ENCODE results near the gene FLYWCH2. TPM values are rescaled to one million over a fixed set of nuclear protein-coding genes. Genes with fewer than 3 reads are reported as not detected.
"Not testable (repeated sequence)": the region's sequence is repeated elsewhere in the genome, so short reads cannot be mapped to it uniquely, and the experiment has no call there.

FLYWCH2 gene
- total RNA-seq, 1 experiment from 2014 or later = 33.7 TPM

GRCh38 chr16:2929693-2930092 is 46.7 kb downstream of the FLYWCH2 start (continued):
- TF ChIP-seq CTCF (IDR thresholded peaks at IDR 0.05 in 2 of 3, conservative IDR thresholded peaks at IDR 0.05 in 1 of 3; ENCODE audit: borderline replicate concordance in 1 of 3, insufficient read depth in 1 of 3, low read depth in 2 of 3, low read length in 2 of 3) (no peak), TCF7L2 (IDR thresholded peaks at IDR 0.05; ENCODE audit: borderline replicate concordance, extremely low read depth, insufficient read depth, insufficient read length) (no peak), ZFX (IDR thresholded peaks at IDR 0.05) (no peak), CBX3 (IDR thresholded peaks at IDR 0.05; ENCODE audit: low read depth) (no peak), ATF3 (IDR thresholded peaks at IDR 0.05) (no peak), SRF (IDR thresholded peaks at IDR 0.05; ENCODE audit: low read depth) (no peak), EZH2 (IDR thresholded peaks at IDR 0.05) (no peak), ELF1 (IDR thresholded peaks at IDR 0.05; ENCODE audit: borderline replicate concordance, low read depth) (no peak)

- no peaks in the 10 kb centered on the region for H3K27me3 ChIP-seq (ENCODE audit: insufficient read depth, low read length)
- no peak overlapping the region for H2AFZ ChIP-seq (ENCODE audit: low read depth, low read length, poor library complexity, severe bottlenecking)
- H3K4me3 ChIP-seq (replicated peaks in 1 of 2; ENCODE audit: low read depth in 1 of 2, low read length in 2 of 2) = no peak overlapping the region
- no peaks in the 10 kb centered on the region for H3K9me2 ChIP-seq (ENCODE audit: insufficient read depth)
- DNase-seq (ENCODE audit: low read depth, low spot score) = no peak
- TF ChIP-seq YY1 (IDR thresholded peaks at IDR 0.05; ENCODE audit: extremely low read depth, insufficient replicate concordance, low read depth, low read length) (no peak), CEBPB (IDR thresholded peaks at IDR 0.05; ENCODE audit: low read depth) (no peak), CTCF (IDR thresholded peaks at IDR 0.05 in 2 of 3, conservative IDR thresholded peaks at IDR 0.05 in 1 of 3; ENCODE audit: borderline replicate concordance in 1 of 3, insufficient read depth in 1 of 3, low read depth in 2 of 3, low read length in 2 of 3) (no peak), FOSL1 (IDR thresholded peaks at IDR 0.05; ENCODE audit: low read depth) (no peak)
- no peak overlapping the region for H3K9ac ChIP-seq (ENCODE audit: low read length)
- ChIA-PET POLR2A (no interaction called here), CTCF (no interaction called here), RAD21 (ENCODE audit: low non-redundant PET in 1 of 2, low total read pairs in 2 of 2, uncharacterized antibody in 2 of 2, unreplicated experiment in 2 of 2) (no interaction called here)
- H3K27ac ChIP-seq (ENCODE audit: low read depth, low read length) = no peak overlapping the region
- intact Hi-C loops (cut with micrococcal nuclease) = no loop called here
- no peaks in the 10 kb centered on the region for H4K20me1 ChIP-seq (ENCODE audit: insufficient read depth)
- no peak for ATAC-seq
- no peaks in the 10 kb centered on the region for H3K36me3 ChIP-seq (ENCODE audit: control insufficient read depth in 1 of 2, insufficient read depth in 2 of 2, low read length in 2 of 2)
- no TSS peak for BruUV-seq (replicated peaks)
- H3K4me1 ChIP-seq (ENCODE audit: control insufficient read depth in 1 of 2, insufficient read depth in 2 of 2, low read length in 2 of 2) = peaks cover 0 to 11% of the 10 kb centered on the region in 2 experiments; a peak in 3 of 4 replicates
- H3K4me2 ChIP-seq (ENCODE audit: low read length) = no peak overlapping the region
- H3K9me3 ChIP-seq (ENCODE audit: control insufficient read depth in 1 of 2, insufficient read depth in 1 of 2, low read depth in 1 of 2, low read length in 2 of 2) = no peaks in the 10 kb centered on the region
- peaks cover 8% of the 10 kb centered on the region; the same call in 1 of the 2 replicates for H3K79me2 ChIP-seq (ENCODE audit: insufficient read depth, low read length)
These were observed 47.2 kb downstream of the FLYWCH2 start for GRCh38 chr16:2930236-2930635.

GRCh38 chr16:2931231-2931914 is 48.4 kb downstream of the FLYWCH2 start:
- H3K9ac ChIP-seq (ENCODE audit: low read length); BruUV-seq (replicated peaks); H3K27me3 ChIP-seq (ENCODE audit: insufficient read depth, low read length); H3K4me2 ChIP-seq (ENCODE audit: low read length); H3K36me3 ChIP-seq (ENCODE audit: control insufficient read depth in 1 of 2, insufficient read depth in 2 of 2, low read length in 2 of 2); ATAC-seq; POLR2A ChIA-PET; DNase-seq (ENCODE audit: low read depth, low spot score); H3K27ac ChIP-seq (ENCODE audit: low read depth, low read length); H4K20me1 ChIP-seq (ENCODE audit: insufficient read depth); H3K79me2 ChIP-seq (ENCODE audit: insufficient read depth, low read length); H3K4me3 ChIP-seq (replicated peaks in 1 of 2; ENCODE audit: low read depth in 1 of 2, low read length in 2 of 2); H3K9me2 ChIP-seq (ENCODE audit: insufficient read depth); intact Hi-C loops (cut with micrococcal nuclease); H3K9me3 ChIP-seq (ENCODE audit: control insufficient read depth in 1 of 2, insufficient read depth in 1 of 2, low read depth in 1 of 2, low read length in 2 of 2); H2AFZ ChIP-seq (ENCODE audit: low read depth, low read length, poor library complexity, severe bottlenecking): not testable (repeated sequence)
- H3K4me1 ChIP-seq (ENCODE audit: control insufficient read depth in 1 of 2, insufficient read depth in 2 of 2, low read length in 2 of 2) = peaks cover 0 to 11% of the 10 kb centered on the region in 2 experiments; a peak in 3 of 4 replicates
- ChIA-PET RAD21 (ENCODE audit: low non-redundant PET in 1 of 2, low total read pairs in 2 of 2, uncharacterized antibody in 2 of 2, unreplicated experiment in 2 of 2) (interaction anchor here in 1 of 2 experiments (0.6 kb wide), 1 partner anchor 56 kb away, joined by 3 read pairs; no protein-coding TSS in a partner anchor), CTCF (interaction anchor here (1.4 kb wide), 1 partner anchor 29 kb away, joined by 3 read pairs; no protein-coding TSS in a partner anchor)
